ENCODE data around the gene ZBTB25. TPM values are rescaled to one million over a fixed set of nuclear protein-coding genes. Genes with fewer than 3 reads are reported as not detected.

Gene ZBTB25
- total and polyA plus RNA-seq, 8 donors, result 2.3 to 10.1 (median 3.6) TPM

GRCh38 chr14:64461221-64461620 lies 42.4 kb downstream of the ZBTB25 start:
- no peaks in the 10 kb centered on the region for H3K27me3 ChIP-seq
- H3K4me3 ChIP-seq, result no peak overlapping the region
- no peak for TF ChIP-seq CTCF (IDR thresholded peaks at IDR 0.05)
- TF ChIP-seq EP300 (IDR thresholded peaks at IDR 0.05), result no peak
- no peak for TF ChIP-seq POLR2A (IDR thresholded peaks at IDR 0.05)
- TF ChIP-seq POLR2AphosphoS5 (IDR thresholded peaks at IDR 0.05), result no peak
- H3K36me3 ChIP-seq, result peaks cover 0 to 24% (median 12%) of the 10 kb centered on the region in 4 donors
- intact Hi-C loops (cut with DNase I; ENCODE audit: low total_unique reads), result no loop called here
- WGBS, 5 donors, result 89 to 95% (median 93%) methylated on average over 3 of the region's 3 CpGs
- peaks cover 0 to 18% (median 16%) of the 10 kb centered on the region in 4 donors for H3K4me1 ChIP-seq
- H3K9me3 ChIP-seq, result no peaks in the 10 kb centered on the region
- no peak overlapping the region for H3K27ac ChIP-seq
- no peak for DNase-seq

GRCh38 chr14:64459405-64460136 lies 44.1 kb downstream of the ZBTB25 start:
- H3K27ac ChIP-seq, result no peak overlapping the region
- H3K36me3 ChIP-seq, result peaks cover 7 to 41% (median 28%) of the 10 kb centered on the region in 4 donors
- no peak overlapping the region for H3K4me3 ChIP-seq
- 72 to 83% (median 81%) methylated on average over 4 of the region's 4 CpGs for WGBS, 5 donors
- H3K27me3 ChIP-seq, result no peaks in the 10 kb centered on the region
- no peaks in the 10 kb centered on the region for H3K9me3 ChIP-seq
- no peak for TF ChIP-seq POLR2A (IDR thresholded peaks at IDR 0.05)
- TF ChIP-seq EP300 (IDR thresholded peaks at IDR 0.05), result no peak
- TF ChIP-seq CTCF (IDR thresholded peaks at IDR 0.05), result no peak
- TF ChIP-seq POLR2AphosphoS5 (IDR thresholded peaks at IDR 0.05), result no peak
- H3K4me1 ChIP-seq, result peaks cover 0 to 4% (median 3%) of the 10 kb centered on the region in 4 donors
- intact Hi-C loops (cut with DNase I; ENCODE audit: low total_unique reads), result no loop called here
- no peak for DNase-seq

GRCh38 chr14:64454671-64455070 lies 49.0 kb downstream of the ZBTB25 start:
- DNase-seq, result no peak
- WGBS, 5 donors, result 94 to 98% (median 97%) methylated on average over 10 of the region's 10 CpGs
- no peak overlapping the region for H3K4me3 ChIP-seq
- peaks cover 26 to 79% (median 74%) of the 10 kb centered on the region in 4 donors for H3K36me3 ChIP-seq
- H3K9me3 ChIP-seq, result no peaks in the 10 kb centered on the region
- H3K27ac ChIP-seq, result no peak overlapping the region
- TF ChIP-seq CTCF (IDR thresholded peaks at IDR 0.05) (no peak), POLR2A (IDR thresholded peaks at IDR 0.05) (no peak), POLR2AphosphoS5 (IDR thresholded peaks at IDR 0.05) (no peak), EP300 (IDR thresholded peaks at IDR 0.05) (no peak)
- intact Hi-C loops (cut with DNase I; ENCODE audit: low total_unique reads), result no loop called here
- no peaks in the 10 kb centered on the region for H3K4me1 ChIP-seq
- no peaks in the 10 kb centered on the region for H3K27me3 ChIP-seq

GRCh38 chr14:64450255-64450654 lies 53.4 kb downstream of the ZBTB25 start:
- DNase-seq, result no peak
- 78 to 94% (median 84%) methylated on average over 2 of the region's 2 CpGs for WGBS, 5 donors
- H3K27me3 ChIP-seq, result no peaks in the 10 kb centered on the region
- TF ChIP-seq POLR2AphosphoS5 (IDR thresholded peaks at IDR 0.05) (no peak), CTCF (IDR thresholded peaks at IDR 0.05) (no peak), POLR2A (IDR thresholded peaks at IDR 0.05) (no peak), EP300 (IDR thresholded peaks at IDR 0.05) (no peak)
- H3K4me3 ChIP-seq, result no peak overlapping the region
- intact Hi-C loops (cut with DNase I; ENCODE audit: low total_unique reads), result no loop called here
- peaks cover 32 to 83% (median 78%) of the 10 kb centered on the region in 4 donors for H3K36me3 ChIP-seq
- peaks cover 0 to 10% (median under 1%) of the 10 kb centered on the region in 4 donors for H3K4me1 ChIP-seq
- H3K9me3 ChIP-seq, result no peaks in the 10 kb centered on the region
- H3K27ac ChIP-seq, result no peak overlapping the region
